Stimulated activated naive CD8-positive, alpha-beta T cell treated with anti-CD3 and anti-CD28 coated beads, Interleukin-15, Interleukin-2, amounts not matched to agents 100 ng/mL and 50 ng/mL, for 24 hours (primary cell): ENCODE measurements around the gene ARPC1A.
"Not testable (repeated sequence)": the region's sequence is repeated elsewhere in the genome, so short reads cannot be mapped to it uniquely, and the experiment has no call there.

Experiments used
- H3K27ac Mint-ChIP-seq: one replicate; pipeline ENCODE4 v1.8.0; 2021; ENCODE audit warnings: mild to moderate bottlenecking, mixed read lengths
- H3K27me3 Mint-ChIP-seq: one replicate; pipeline ENCODE4 v1.8.0; 2021; ENCODE audit warnings: mixed read lengths
- H3K36me3 Mint-ChIP-seq: one replicate; pipeline ENCODE4 v1.8.0; 2021; ENCODE audit warnings: low read depth, mixed read lengths
- H3K4me1 Mint-ChIP-seq: one replicate; pipeline ENCODE4 v1.8.0; 2021; ENCODE audit warnings: low read depth, mixed read lengths
- H3K4me3 Mint-ChIP-seq: one replicate; pipeline ENCODE4 v1.8.0; 2021; ENCODE audit warnings: mild to moderate bottlenecking, mixed read lengths
- H3K9me3 Mint-ChIP-seq: one replicate; pipeline ENCODE4 v1.8.0; 2021; ENCODE audit warnings: mixed read lengths

Gene ARPC1A

DNA sequence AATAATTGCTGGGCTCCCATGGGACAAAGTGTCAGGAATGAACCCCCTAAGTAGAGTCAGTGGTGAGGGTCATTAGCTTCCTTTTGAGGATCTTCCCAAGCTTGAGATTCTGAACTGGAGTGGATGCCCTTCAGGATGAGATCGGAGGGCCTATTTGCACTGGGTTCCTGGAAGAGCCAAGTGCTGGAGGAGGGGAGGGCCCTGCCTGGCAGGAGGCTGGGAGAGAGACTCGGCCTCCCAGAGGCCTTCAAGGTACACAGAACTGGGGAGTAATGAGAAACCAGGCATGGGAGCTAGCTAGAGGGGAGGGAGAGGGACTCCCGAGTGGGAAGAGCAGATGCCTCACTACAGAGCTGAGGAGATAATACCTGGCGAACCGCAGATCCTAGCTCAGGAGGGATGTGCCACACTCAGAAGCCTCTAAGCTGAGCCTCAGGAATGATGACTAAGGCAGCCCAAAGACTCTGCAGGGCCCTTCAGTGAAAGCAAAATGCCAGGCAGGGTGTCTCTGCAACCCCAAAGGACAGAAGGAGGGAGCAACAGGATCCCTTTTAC is 73.3 kb downstream of the ARPC1A start:
- H3K4me1 Mint-ChIP-seq, result peaks cover 15% of the 10 kb centered on the region
- no peaks in the 10 kb centered on the region for H3K27me3 Mint-ChIP-seq
- H3K27ac Mint-ChIP-seq, result peak overlapping the region; percentile 81
- no peaks in the 10 kb centered on the region for H3K9me3 Mint-ChIP-seq
- peaks cover 74% of the 10 kb centered on the region for H3K36me3 Mint-ChIP-seq
- H3K4me3 Mint-ChIP-seq, result no peak overlapping the region

DNA sequence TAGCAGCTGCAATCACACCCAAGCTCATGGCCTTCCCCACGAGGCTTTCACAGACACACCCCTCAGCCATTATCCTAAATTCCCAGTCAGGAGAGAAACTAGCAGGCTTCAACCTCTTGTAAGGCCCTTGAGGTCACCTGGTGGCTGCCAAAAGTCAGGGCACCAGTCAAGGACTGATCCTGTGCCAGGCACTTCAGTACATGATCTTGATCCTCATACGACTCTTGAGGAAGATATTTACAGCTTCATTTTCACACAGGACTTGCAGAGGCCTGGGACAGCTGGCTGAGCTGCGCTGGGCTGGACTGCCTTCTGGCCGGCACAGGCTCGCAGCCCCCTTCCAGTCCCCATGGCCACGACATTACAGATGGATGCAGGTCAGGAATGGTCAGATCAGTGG is 73.9 kb downstream of the ARPC1A start:
- H3K4me3 Mint-ChIP-seq, result no peak overlapping the region
- peaks cover 74% of the 10 kb centered on the region for H3K36me3 Mint-ChIP-seq
- H3K27me3 Mint-ChIP-seq, result no peaks in the 10 kb centered on the region
- no peaks in the 10 kb centered on the region for H3K9me3 Mint-ChIP-seq
- peaks cover 19% of the 10 kb centered on the region for H3K4me1 Mint-ChIP-seq
- peak overlapping the region; percentile 57 for H3K27ac Mint-ChIP-seq

DNA sequence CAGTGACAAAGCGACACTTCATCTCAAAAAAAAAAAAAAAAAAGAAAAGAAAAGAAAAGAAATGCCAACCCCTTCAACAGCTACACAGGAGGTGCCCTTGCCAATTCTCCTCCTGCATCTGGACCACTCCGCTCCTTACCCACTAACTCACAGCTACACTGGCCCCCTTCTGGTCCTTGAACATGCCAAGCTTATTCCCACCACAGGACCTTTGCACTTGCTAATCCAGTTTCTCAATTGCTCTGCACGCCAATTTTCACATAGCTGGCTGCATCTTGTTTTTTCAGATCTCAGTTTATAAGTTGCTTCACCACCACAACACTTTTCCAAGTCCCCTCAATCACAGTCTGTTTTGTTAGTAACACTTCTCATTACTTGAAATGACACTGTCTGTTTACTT is 77.2 kb downstream of the ARPC1A start:
- peaks cover 56% of the 10 kb centered on the region for H3K36me3 Mint-ChIP-seq
- no peaks in the 10 kb centered on the region for H3K9me3 Mint-ChIP-seq
- H3K27me3 Mint-ChIP-seq, result no peaks in the 10 kb centered on the region
- H3K4me1 Mint-ChIP-seq, result peaks cover 34% of the 10 kb centered on the region
- H3K4me3 Mint-ChIP-seq, result no peak overlapping the region
- no peak overlapping the region for H3K27ac Mint-ChIP-seq

DNA sequence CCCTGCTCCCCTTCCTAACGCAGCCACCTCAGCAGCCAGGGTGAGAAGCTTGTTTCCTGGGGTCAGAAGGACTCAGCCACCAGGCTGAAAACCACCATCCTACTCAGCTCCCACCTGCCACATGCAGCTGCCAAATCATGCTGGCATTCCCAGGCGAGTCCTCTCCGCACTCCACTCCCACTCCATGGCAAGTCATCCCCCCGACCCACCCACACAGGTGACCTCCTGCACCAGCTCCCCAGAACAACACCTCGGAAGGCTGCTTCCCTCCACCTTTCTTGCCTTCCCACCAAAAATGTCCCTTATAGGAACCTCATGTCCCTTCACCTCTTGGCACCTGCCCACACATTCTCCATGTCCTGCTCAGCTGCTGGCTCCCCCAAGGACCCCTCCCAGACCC is 78.1 kb downstream of the ARPC1A start:
- no peak overlapping the region for H3K4me3 Mint-ChIP-seq
- H3K9me3 Mint-ChIP-seq, result no peaks in the 10 kb centered on the region
- H3K36me3 Mint-ChIP-seq, result peaks cover 49% of the 10 kb centered on the region
- H3K27ac Mint-ChIP-seq, result peak overlapping the region; percentile 45
- H3K4me1 Mint-ChIP-seq, result peaks cover 33% of the 10 kb centered on the region
- H3K27me3 Mint-ChIP-seq, result no peaks in the 10 kb centered on the region

DNA sequence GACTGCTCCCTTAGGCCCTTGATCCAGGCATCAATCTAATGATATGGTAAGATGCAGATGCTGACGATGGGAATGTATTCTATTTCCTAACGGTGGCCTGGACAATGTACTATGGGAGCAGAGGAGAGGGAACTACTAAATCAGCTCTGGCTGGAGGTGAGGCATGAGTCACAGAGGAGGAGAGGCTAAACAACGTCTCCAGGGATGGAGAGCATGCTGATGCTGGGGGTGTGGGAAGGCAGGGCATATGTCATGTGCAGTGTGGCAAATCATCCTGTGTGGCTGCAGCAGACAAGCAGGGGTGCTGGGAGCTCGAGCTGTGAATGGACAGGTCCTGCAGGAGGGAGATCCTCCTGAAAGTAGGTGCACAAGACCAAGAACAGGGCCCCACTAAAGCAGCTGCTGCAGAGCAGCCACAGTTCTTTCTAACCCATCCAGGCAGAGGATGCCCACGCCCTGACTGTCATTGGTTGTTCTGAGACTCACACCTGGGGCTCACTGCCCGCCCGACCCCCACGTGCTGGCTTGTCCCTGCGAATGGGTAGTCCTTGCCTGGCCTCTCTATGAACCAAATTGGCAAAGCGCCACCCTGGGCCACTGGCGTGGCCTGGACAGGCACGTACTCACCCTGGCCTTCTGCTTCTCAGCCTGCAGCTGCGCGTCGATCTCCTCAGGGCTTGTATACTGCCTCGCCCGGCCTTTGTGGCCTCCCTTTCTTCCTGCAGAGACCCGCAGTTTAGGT is 78.7 kb downstream of the ARPC1A start:
- Mint-ChIP-seq H3K4me1 (peaks cover 33% of the 10 kb centered on the region), H3K4me3 (no peak overlapping the region), H3K9me3 (no peaks in the 10 kb centered on the region), H3K36me3 (peaks cover 46% of the 10 kb centered on the region), H3K27me3 (no peaks in the 10 kb centered on the region), H3K27ac (peak overlapping the region; percentile 45)

DNA sequence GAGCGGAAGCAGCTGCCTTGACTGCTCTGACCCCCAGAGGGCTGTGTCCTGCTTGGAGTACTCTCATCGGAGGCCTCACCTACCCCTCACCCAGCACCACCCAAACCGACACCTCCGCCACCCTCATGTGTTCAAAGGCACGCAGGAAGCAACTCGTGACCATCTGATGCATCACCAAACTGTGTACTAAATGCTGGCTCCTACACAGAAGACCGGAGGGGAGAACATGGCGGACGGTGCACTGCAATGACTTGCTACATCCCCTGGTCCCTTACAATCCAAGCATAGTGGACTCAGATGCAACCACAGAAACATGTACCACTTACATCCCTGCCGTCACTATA is 79.3 kb downstream of the ARPC1A start:
- H3K27ac Mint-ChIP-seq, result no peak overlapping the region
- peaks cover 46% of the 10 kb centered on the region for H3K36me3 Mint-ChIP-seq
- no peaks in the 10 kb centered on the region for H3K9me3 Mint-ChIP-seq
- H3K4me1 Mint-ChIP-seq, result peaks cover 37% of the 10 kb centered on the region
- no peak overlapping the region for H3K4me3 Mint-ChIP-seq
- H3K27me3 Mint-ChIP-seq, result no peaks in the 10 kb centered on the region

DNA sequence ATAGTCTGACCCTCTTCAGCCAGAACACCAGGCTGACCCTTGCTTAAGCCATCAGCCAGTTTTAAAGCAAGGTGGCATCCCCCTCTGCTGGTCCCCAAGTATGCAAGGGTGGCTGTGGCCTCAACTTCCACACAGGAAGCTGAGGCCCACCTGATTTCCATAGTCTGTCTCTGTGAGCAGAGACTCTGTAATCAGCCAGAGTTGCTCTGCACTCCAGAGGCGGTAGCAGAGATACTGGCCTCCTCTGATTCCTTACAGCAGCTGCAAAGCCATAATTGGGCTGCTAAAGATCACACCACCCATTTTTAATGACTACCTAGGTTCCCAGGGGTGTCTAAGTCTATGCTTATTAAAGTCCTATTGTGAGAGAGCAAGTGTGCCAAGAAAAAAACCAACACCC is 80.9 kb downstream of the ARPC1A start:
- peak overlapping the region; percentile 94 for H3K27ac Mint-ChIP-seq
- H3K27me3 Mint-ChIP-seq, result no peaks in the 10 kb centered on the region
- no peaks in the 10 kb centered on the region for H3K9me3 Mint-ChIP-seq
- peaks cover 46% of the 10 kb centered on the region for H3K4me1 Mint-ChIP-seq
- peaks cover 45% of the 10 kb centered on the region for H3K36me3 Mint-ChIP-seq
- peak overlapping the region; percentile 93 for H3K4me3 Mint-ChIP-seq

DNA sequence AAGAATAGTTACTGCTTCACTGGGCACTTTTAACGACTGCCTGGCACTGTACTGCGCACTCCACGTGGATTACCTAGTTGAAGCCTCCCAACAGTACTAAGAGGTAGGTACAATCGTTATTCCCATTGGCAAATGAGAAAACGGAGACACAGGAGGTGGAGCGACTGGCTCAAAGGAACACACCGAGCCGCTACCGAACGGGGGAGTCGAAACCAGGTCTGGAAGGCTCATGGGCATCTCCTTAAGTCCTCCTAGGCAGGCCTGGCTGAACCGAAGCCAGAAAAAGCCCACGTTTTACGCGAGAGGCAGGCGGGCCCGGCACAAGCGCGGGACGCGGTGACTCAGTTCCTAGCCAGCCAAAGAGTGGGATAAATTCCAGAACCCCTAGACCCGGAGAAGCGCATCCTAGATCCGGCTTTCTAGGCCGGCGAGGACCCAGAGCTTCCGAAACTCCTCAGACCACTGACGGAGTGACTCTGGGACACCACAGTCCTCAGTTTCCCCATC is 82.2 kb downstream of the ARPC1A start:
- H3K4me1 Mint-ChIP-seq, result peaks cover 48% of the 10 kb centered on the region

DNA sequence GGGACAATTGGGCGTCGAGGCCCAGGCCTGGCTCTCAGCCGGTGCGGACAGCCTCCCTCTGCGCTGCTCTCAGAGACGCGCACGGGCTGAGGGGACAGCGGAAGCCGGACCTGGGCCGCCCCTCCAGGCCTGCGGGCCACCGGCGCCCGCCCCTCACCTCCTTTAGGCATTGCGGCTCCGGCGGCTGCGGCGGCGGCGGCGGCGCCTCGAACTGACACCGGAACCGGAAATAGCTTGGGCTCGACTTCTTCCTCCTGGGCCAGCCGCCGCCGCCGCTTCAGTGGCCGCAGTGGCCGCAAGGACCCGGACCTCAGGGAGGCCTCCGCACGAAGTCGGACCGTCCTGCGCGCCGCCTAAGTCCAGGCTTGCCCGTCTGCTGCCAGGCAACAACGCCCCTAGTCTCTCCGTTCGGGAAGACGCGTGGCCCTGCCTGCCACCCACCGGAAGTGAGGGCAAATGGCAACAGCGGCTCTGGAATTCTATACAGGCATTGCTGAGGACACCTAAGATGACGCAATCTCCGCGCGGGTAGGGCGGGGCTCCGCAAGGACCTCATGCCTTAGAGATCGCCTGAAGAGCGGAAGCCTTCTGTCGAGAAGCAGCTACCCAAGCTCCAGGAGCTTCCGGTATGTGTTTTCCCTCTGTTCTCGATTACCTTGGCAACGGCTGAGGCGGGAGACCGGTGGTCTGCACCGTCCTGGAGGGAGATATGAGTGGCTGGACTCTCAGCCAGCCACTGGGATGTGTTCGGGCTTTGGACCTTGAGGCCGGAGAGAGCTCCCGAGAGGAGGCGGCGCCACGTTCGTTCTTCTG is 82.9 kb downstream of the ARPC1A start, which contains the start of the genes BUD31 and PDAP1:
BUD31 (plus strand) TSS at position 591 of the 813 bp plus-strand sequence. CDS start 2,124 bp downstream, outside the sequence.
PDAP1 (minus strand) TSS at position 219 of the 813 bp plus-strand sequence; CDS start at position 170, 49 bp downstream.
- H3K9me3 Mint-ChIP-seq, result no peaks in the 10 kb centered on the region
- H3K27ac Mint-ChIP-seq, result peak within 1 kb of the TSS; percentile 94
- peaks cover 50% of the 10 kb centered on the region for H3K4me1 Mint-ChIP-seq
- peak within 1 kb of the TSS; percentile 93 for H3K4me3 Mint-ChIP-seq
- H3K36me3 Mint-ChIP-seq, result peaks cover 48% of the 10 kb centered on the region
- no peaks in the 10 kb centered on the region for H3K27me3 Mint-ChIP-seq

More for the DNA sequence above, 82.2 kb downstream of the ARPC1A start:
- Mint-ChIP-seq H3K36me3 (peaks cover 50% of the 10 kb centered on the region), H3K27ac (peak overlapping the region; percentile 94), H3K9me3 (no peaks in the 10 kb centered on the region), H3K4me3 (peak overlapping the region; percentile 93), H3K27me3 (no peaks in the 10 kb centered on the region)

DNA sequence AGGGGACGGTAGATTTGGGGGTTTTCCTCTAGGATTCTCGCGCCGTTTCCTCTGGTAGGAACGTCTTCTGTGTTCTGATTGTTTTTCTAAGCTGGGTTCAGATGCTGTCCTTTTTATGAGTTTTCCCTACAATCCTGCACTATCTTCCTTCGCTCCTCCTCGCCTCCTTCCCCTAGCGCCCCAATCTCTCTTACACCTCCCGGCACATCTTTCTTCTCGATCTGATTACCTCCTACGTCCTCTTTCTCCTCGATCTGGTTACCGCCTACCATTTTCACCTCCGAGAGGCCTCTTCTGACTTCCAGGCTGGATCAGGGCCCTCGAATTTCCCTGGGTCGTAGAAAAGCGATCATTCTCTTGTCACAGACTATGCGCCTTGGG is 83.5 kb downstream of the ARPC1A start:
- Mint-ChIP-seq H3K27ac (peak overlapping the region; percentile 94), H3K9me3 (no peaks in the 10 kb centered on the region), H3K4me3 (peak overlapping the region; percentile 93), H3K27me3 (no peaks in the 10 kb centered on the region), H3K4me1 (peaks cover 48% of the 10 kb centered on the region), H3K36me3 (peaks cover 43% of the 10 kb centered on the region)

DNA sequence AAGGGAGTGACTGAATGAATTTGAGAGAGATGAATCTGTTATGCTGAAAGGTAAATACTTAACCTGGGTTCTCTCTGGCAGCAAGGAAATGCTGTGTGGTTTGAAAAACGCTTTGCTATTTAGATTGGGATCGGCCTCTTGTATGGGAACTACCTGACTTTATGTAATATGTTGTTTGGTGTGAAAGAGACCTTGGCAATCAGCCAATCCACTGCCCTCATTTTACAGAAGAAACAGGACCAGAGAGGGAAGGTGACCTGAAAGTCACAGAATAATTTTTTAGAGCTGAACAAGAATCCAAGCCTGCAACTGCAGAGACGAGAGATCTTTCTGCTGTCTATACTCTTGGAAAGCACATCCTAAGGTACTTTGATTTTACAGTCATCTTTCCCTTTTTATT is 84.1 kb downstream of the ARPC1A start:
- peaks cover 46% of the 10 kb centered on the region for H3K4me1 Mint-ChIP-seq
- peak overlapping the region; percentile 94 for H3K27ac Mint-ChIP-seq
- no peaks in the 10 kb centered on the region for H3K9me3 Mint-ChIP-seq
- H3K4me3 Mint-ChIP-seq, result peak overlapping the region; percentile 93
- no peaks in the 10 kb centered on the region for H3K27me3 Mint-ChIP-seq
- peaks cover 42% of the 10 kb centered on the region for H3K36me3 Mint-ChIP-seq

DNA sequence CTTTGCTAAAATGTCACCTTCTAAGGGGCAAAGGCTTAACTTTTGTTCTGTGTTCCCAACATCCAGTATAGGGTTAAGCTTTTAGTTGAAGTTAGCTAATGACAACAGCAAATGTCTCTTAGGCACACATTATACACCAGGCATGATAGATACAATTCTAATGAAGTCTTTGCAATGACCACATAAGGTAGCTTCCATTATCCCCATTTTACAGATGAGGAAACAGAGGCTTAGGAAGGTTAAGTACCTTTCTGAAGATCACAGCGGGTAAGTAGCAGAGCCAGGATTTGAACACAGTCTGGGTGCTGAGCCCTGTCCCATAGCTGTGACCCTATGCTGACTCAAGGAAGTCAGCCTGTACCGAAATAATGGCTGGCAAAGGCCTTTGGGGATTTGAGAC is 84.9 kb downstream of the ARPC1A start:
- peaks cover 46% of the 10 kb centered on the region for H3K4me1 Mint-ChIP-seq
- no peaks in the 10 kb centered on the region for H3K27me3 Mint-ChIP-seq
- peak overlapping the region; percentile 93 for H3K4me3 Mint-ChIP-seq
- peak overlapping the region; percentile 94 for H3K27ac Mint-ChIP-seq
- no peaks in the 10 kb centered on the region for H3K9me3 Mint-ChIP-seq
- H3K36me3 Mint-ChIP-seq, result peaks cover 48% of the 10 kb centered on the region

DNA sequence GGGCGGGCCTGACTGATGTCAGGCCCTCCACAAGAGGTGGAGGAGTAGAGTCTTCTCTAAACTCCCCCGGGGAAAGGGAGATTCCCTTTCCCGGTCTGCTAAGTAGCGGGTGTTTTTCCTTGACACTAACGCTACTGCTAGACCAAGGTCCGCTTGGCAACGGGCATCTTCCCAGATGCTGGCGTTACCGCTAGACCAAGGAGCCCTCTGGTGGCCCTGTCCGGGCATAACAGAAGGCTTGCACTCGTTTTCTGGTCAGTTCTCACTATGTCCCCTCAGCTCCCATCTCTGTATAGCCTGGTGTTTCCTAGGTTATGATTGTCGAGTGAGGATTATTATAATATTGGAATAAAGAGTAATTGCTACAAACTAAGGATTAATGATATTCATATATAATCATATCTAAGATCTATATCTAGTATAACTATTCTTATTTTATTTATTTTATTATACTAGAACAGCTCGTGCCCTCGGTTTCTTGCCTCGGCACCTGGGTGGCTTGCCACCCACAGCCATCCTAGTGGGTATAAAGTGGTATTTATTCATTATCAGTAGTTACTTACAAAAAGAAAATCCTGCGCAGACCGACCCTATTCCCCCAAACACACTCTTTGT is 89.9 kb downstream of the ARPC1A start:
- H3K4me3 Mint-ChIP-seq, H3K9me3 Mint-ChIP-seq, H3K27ac Mint-ChIP-seq, H3K27me3 Mint-ChIP-seq: not testable (repeated sequence)
- H3K36me3 Mint-ChIP-seq, result peaks cover 71% of the 10 kb centered on the region
- H3K4me1 Mint-ChIP-seq, result peaks cover 18% of the 10 kb centered on the region
